ENCODE data around the gene ATG4A.

ATG4A gene

DNA sequence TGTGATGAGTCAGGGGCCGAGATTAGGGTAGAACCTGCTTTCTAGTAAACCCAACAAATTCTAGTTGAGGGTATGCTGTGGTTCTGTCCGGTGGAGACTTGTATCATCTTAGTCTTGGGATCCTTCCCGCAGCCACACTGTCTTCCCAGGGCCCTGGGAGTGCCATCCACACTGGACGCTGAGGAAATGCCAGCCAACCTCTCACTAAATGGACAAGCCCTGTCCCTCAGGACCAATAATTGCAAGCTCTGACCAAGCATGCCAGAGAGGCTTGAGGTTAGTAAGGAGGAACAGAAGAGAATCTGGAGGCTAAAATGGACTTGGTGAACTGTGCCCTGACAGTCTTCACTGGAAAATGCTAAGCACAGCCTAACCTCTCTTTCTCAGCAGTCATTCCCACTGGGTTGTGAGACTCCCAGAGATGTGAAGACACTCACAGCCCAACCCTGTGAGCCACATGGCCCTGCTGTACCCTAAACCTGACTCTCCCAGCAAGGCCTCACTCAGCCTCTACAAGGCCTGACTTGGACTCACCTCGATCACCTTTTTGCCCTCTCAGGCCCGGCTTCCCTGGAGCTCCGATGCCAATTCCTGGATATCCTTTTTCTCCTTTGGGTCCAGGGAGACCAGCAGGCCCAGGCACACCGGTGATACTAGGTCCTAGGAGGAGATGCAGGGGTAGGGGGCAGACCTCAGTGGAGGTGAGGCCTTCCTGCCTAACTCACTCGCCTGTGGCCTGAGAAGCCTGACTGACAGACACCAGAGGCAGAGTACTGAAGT lies 77.6 kb downstream of the ATG4A start:
- DNase-seq (ENCODE audit: low spot score): no peak

- DNase-seq (ENCODE audit: low spot score): no peak
Observed at GRCh38 chrX:108169768-108170167, 78.2 kb downstream of the ATG4A start.

- no peak for DNase-seq (ENCODE audit: low spot score)
Observed at GRCh38 chrX:108171671-108172070, 80.1 kb downstream of the ATG4A start.

- no peak for DNase-seq (ENCODE audit: low spot score)
Observed at GRCh38 chrX:108173874-108174273, 82.3 kb downstream of the ATG4A start.

DNA sequence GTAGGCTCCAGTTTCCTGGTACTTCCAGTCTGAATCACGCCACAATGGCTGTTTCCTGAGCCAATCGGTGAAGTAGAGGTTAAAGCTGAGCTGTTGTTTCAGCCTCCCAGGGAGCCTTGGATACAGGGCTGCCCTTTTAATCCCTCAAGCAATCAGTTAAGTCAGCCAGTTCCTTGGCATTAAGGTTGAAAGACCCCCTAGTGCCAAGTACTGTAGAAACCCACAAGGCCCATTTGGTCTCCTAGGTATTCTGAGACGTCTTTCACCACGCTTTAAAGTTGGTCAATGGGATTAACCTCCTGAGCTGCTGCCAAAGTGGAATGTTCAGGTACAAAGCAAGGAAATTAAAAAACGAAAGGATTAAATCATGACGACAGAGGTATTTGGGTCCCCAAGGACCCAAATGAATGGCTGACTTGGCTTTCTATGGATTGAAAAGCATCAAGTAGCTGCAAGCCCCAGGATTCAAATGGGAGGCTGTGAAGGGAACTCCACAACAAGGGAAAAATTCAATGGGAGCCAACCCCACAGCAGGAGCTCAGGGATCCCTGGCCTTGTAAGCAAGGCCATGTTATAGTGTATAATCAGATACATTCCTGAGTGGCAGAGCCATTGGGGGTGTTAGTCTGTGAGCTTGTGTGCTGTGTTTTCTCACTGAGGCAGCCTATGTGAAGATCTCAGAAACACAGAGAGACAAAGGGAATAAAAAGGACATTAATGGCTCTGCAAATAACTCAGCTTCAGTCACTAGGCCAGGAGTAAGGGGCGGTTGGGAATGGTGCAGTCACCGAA lies 86.0 kb downstream of the ATG4A start:
- peak; percentile 42 for DNase-seq (ENCODE audit: low spot score)

GRCh38 chrX:108178143-108178498 lies 86.5 kb downstream of the ATG4A start:
- DNase-seq (ENCODE audit: low spot score): no peak

- DNase-seq (ENCODE audit: low spot score): peak; percentile 87
Observed at GRCh38 chrX:108186811-108187210, 95.2 kb downstream of the ATG4A start.

DNA sequence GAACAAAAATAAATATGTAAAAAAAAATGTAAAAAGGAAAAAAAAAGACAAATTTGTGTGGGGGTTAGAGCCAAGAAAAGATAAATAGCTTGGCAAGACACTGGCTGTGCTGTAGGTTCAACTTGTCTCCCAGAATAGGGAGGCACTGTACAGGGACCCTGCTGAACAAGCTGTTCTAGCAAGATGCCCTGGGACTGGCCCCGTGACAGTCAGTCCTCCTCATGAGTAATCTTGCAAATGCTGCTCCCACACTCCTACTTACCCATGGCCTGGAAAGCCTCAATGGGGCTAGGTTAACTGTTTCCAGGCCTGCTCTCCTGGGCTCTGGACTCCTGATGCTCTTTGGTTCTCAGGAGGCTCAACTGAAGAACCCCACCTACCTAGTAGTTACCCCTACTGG lies 106.8 kb downstream of the ATG4A start:
- DNase-seq (ENCODE audit: low spot score): no peak

GRCh38 chrX:108199041-108199440 lies 107.5 kb downstream of the ATG4A start:
- DNase-seq (ENCODE audit: low spot score): no peak

DNA sequence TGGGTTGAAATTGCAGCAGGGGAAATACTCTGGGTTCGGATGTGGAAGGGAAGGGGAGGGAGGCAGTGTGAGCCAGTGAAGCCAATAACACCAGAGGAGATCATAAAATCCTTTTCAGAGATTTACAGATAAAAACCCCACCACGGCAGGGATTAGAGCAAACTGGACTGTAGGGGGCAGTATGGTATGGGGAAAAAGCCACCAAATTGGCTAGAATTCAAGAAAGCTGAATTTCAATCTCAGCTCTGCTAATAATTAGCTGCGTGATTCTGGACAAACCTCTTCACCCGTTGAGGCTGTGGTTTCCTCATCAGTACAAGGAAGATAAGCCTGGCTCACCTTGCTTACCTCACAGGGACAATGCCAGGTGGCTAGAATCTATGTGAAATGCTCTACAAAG lies 108.1 kb downstream of the ATG4A start:
- peak; percentile 78 for DNase-seq (ENCODE audit: low spot score)

DNA sequence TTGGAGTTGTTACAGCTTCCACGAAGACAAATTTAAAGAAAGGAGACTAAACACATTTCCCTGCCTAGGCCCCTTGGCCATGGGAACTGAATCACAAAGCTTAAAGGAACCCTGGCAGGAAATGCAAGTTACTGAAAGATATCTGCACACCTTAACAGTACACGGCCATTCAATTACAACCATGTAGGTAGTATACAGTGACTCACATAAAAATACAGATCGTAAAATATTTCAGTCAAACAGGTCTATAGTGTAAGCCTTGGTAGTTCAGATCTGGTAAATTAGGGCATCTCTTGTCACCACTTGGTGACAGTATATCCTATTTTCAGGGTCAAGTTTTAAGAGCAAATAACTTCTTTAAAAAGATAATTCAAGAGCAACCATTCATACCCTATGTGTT lies 112.0 kb downstream of the ATG4A start:
- no peak for DNase-seq (ENCODE audit: low spot score)

All from kidney tubule cell (primary cell).